ENCODE measurements around the gene SASH3. TPM values are rescaled to one million over a fixed set of nuclear protein-coding genes. Genes with fewer than 3 reads are reported as not detected.

Gene SASH3
- total RNA-seq, 1 donor from 2014 or later, result not detected

- no peak for TF ChIP-seq EZH2 (IDR thresholded peaks at IDR 0.05; ENCODE audit: insufficient read depth, low read length)
- no peak for TF ChIP-seq CTCF (IDR thresholded peaks at IDR 0.05; ENCODE audit: insufficient read depth, low read depth, low read length)
- no peaks in the 10 kb centered on the region for H4K20me1 ChIP-seq (ENCODE audit: insufficient read depth, low read length)
- peaks cover 13% of the 10 kb centered on the region for H3K4me1 ChIP-seq (ENCODE audit: insufficient read depth, low read length)
- no peak for FAIRE-seq
- no peaks in the 10 kb centered on the region for H3K27me3 ChIP-seq (ENCODE audit: insufficient read depth, low read length)
- no peaks in the 10 kb centered on the region for H3K36me3 Mint-ChIP-seq (ENCODE audit: low read depth, unreplicated experiment)
- no peak overlapping the region for H3K9ac ChIP-seq (ENCODE audit: low read length)
- H3K4me3 ChIP-seq (ENCODE audit: insufficient read depth, low read depth, low read length), result no peak overlapping the region
- H3K9me3 Mint-ChIP-seq (ENCODE audit: unreplicated experiment), result no peaks in the 10 kb centered on the region
- H2AFZ ChIP-seq (ENCODE audit: low read depth, low read length), result no peak overlapping the region
- peaks cover 6% of the 10 kb centered on the region for H3K27me3 Mint-ChIP-seq (ENCODE audit: low read depth, unreplicated experiment)
- no peak overlapping the region for H3K27ac ChIP-seq (ENCODE audit: low read depth, low read length)
- no peak for DNase-seq (ENCODE audit: low read depth)
- no peaks in the 10 kb centered on the region for H3K9me3 ChIP-seq (ENCODE audit: insufficient read depth, low read depth, low read length)
- H3K79me2 ChIP-seq (ENCODE audit: insufficient read depth, low read length), result no peaks in the 10 kb centered on the region
- no peak overlapping the region for H3K4me2 ChIP-seq (ENCODE audit: low read length)
- H3K4me1 Mint-ChIP-seq (ENCODE audit: low read depth, unreplicated experiment), result no peaks in the 10 kb centered on the region
- no peak overlapping the region for H3K27ac Mint-ChIP-seq (ENCODE audit: unreplicated experiment)
- H3K4me3 Mint-ChIP-seq (ENCODE audit: unreplicated experiment), result no peak overlapping the region
- no peaks in the 10 kb centered on the region for H3K36me3 ChIP-seq (ENCODE audit: insufficient read depth, low read length)
These were observed 18.8 kb upstream of the SASH3 start for GRCh38 chrX:129760981-129761380.

GRCh38 chrX:129761596-129761995 lies 18.2 kb upstream of the SASH3 start:
- TF ChIP-seq CTCF (IDR thresholded peaks at IDR 0.05; ENCODE audit: insufficient read depth, low read depth, low read length) (no peak), EZH2 (IDR thresholded peaks at IDR 0.05; ENCODE audit: insufficient read depth, low read length) (no peak)
- no peaks in the 10 kb centered on the region for H3K27me3 ChIP-seq (ENCODE audit: insufficient read depth, low read length)
- peak; percentile 74 for FAIRE-seq
- H3K4me2 ChIP-seq (ENCODE audit: low read length), result no peak overlapping the region
- no peak overlapping the region for H3K27ac ChIP-seq (ENCODE audit: low read depth, low read length)
- no peak overlapping the region for H3K4me3 ChIP-seq (ENCODE audit: insufficient read depth, low read depth, low read length)
- H2AFZ ChIP-seq (ENCODE audit: low read depth, low read length), result no peak overlapping the region
- no peaks in the 10 kb centered on the region for H3K9me3 Mint-ChIP-seq (ENCODE audit: unreplicated experiment)
- H3K36me3 Mint-ChIP-seq (ENCODE audit: low read depth, unreplicated experiment), result no peaks in the 10 kb centered on the region
- H3K9ac ChIP-seq (ENCODE audit: low read length), result no peak overlapping the region
- H3K36me3 ChIP-seq (ENCODE audit: insufficient read depth, low read length), result no peaks in the 10 kb centered on the region
- H3K27ac Mint-ChIP-seq (ENCODE audit: unreplicated experiment), result no peak overlapping the region
- no peaks in the 10 kb centered on the region for H3K9me3 ChIP-seq (ENCODE audit: insufficient read depth, low read depth, low read length)
- DNase-seq (ENCODE audit: low read depth), result no peak
- no peaks in the 10 kb centered on the region for H3K4me1 Mint-ChIP-seq (ENCODE audit: low read depth, unreplicated experiment)
- H3K27me3 Mint-ChIP-seq (ENCODE audit: low read depth, unreplicated experiment), result peaks cover 6% of the 10 kb centered on the region
- H4K20me1 ChIP-seq (ENCODE audit: insufficient read depth, low read length), result no peaks in the 10 kb centered on the region
- H3K4me3 Mint-ChIP-seq (ENCODE audit: unreplicated experiment), result no peak overlapping the region
- H3K4me1 ChIP-seq (ENCODE audit: insufficient read depth, low read length), result peaks cover 13% of the 10 kb centered on the region
- no peaks in the 10 kb centered on the region for H3K79me2 ChIP-seq (ENCODE audit: insufficient read depth, low read length)

GRCh38 chrX:129762448-129762847 lies 17.3 kb upstream of the SASH3 start:
- Histone ChIP-seq H3K36me3 (ENCODE audit: insufficient read depth, low read length) (no peaks in the 10 kb centered on the region), H3K27me3 (ENCODE audit: insufficient read depth, low read length) (no peaks in the 10 kb centered on the region), H3K9ac (ENCODE audit: low read length) (no peak overlapping the region), H3K4me2 (ENCODE audit: low read length) (no peak overlapping the region), H3K4me3 (ENCODE audit: insufficient read depth, low read depth, low read length) (no peak overlapping the region), H4K20me1 (ENCODE audit: insufficient read depth, low read length) (no peaks in the 10 kb centered on the region), H3K27ac (ENCODE audit: low read depth, low read length) (no peak overlapping the region), H3K4me1 (ENCODE audit: insufficient read depth, low read length) (peaks cover 13% of the 10 kb centered on the region), H2AFZ (ENCODE audit: low read depth, low read length) (no peak overlapping the region), H3K9me3 (ENCODE audit: insufficient read depth, low read depth, low read length) (no peaks in the 10 kb centered on the region), H3K79me2 (ENCODE audit: insufficient read depth, low read length) (no peaks in the 10 kb centered on the region)
- Mint-ChIP-seq H3K36me3 (ENCODE audit: low read depth, unreplicated experiment) (no peaks in the 10 kb centered on the region), H3K4me1 (ENCODE audit: low read depth, unreplicated experiment) (no peaks in the 10 kb centered on the region), H3K27me3 (ENCODE audit: low read depth, unreplicated experiment) (peaks cover 8% of the 10 kb centered on the region), H3K4me3 (ENCODE audit: unreplicated experiment) (no peak overlapping the region), H3K27ac (ENCODE audit: unreplicated experiment) (no peak overlapping the region), H3K9me3 (ENCODE audit: unreplicated experiment) (no peaks in the 10 kb centered on the region)
- TF ChIP-seq EZH2 (IDR thresholded peaks at IDR 0.05; ENCODE audit: insufficient read depth, low read length) (no peak), CTCF (IDR thresholded peaks at IDR 0.05; ENCODE audit: insufficient read depth, low read depth, low read length) (no peak)
- FAIRE-seq (peak; percentile 83), DNase-seq (ENCODE audit: low read depth) (no peak)
